ENCODE data around the gene SERTAD2.

The SERTAD2 gene

DNA sequence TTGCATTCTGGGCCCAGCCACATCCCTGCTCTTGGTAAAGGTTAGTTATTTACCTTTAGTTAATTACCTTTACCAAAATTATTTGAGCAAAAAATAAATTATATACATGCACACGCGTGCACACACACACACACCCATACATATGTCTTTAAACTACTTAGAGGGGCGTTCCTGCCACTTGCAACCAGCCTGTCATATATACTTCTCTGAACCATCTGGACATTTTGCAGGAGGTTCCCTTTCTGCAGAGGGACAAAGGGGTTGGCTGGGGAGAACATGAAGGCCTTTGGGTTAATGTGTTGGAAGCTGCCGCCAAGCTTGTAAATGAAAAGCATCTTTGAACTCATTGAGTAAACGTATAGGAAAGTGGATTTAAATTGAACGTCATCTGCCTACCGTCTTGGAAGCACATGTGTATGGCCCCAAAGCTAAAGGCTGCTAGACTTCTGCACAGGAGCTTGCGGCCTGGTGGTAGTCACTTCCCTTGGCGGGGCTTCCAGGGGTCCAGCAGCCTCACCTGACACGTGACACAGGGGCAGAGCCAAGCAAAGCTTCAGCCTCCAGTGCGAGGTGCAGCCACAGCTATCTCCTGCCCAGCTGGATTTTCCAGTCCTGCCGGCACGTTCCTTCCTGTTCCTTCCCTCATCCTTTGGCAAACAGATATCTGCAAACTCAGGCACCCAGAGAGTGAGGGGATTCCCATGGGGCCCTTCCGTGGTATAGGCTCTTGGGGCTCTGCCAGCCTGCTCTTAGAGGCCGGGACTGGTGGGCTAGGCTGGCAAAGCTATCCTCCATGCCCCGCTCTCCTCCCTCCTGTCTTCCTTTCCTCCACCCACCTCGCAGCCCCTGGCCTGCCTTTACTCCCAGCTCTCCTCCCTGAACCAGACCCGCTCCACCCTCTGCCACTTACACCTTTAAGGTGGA lies 46.1 kb downstream of the SERTAD2 start:
- no peak for DNase-seq (ENCODE audit: low read depth in 2 of 2)

DNA sequence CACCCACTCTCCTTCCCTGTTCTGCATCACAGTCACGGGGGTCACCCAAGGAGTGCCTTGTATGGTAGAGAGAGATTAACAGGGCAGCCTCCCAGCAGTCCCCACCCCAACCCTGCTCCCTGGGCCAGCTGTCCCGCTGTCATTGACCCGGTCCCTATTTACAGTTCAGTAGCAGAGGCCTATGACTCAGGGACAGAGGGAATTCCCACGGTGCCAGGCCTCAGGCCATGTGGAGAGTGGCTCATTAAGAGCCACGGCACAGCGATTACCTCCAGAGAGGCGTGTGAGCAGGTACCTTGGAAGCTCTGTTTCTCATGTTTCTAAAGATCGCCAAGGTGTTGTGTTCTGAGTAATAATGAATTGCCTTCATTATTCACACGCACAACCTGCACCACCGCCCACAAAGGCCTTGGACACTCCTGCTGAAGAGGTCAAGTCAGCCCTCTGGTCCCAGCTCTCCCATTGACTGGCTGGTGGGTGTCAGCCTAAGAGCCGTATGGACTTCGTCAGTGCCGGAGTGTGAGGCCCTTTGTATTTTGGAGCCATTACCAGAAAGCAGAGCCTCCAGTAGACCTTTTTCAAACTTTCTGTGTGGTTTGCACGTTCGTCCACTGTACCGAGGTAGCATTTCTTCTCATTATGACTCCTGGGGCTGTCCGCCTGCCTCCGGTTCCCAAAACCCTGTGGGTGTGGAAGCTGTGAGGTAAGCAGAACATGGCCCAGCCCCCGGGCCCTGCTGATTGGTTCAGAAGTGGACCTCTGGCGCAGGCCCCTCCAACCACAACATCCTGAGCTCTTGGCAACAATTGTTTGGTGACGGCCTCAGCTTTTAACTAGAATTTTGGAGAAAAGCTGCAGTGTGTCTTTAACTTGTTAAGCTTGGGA lies 47.0 kb downstream of the SERTAD2 start:
- peak; percentile 69 to 70 for DNase-seq (ENCODE audit: low read depth in 2 of 2)

DNA sequence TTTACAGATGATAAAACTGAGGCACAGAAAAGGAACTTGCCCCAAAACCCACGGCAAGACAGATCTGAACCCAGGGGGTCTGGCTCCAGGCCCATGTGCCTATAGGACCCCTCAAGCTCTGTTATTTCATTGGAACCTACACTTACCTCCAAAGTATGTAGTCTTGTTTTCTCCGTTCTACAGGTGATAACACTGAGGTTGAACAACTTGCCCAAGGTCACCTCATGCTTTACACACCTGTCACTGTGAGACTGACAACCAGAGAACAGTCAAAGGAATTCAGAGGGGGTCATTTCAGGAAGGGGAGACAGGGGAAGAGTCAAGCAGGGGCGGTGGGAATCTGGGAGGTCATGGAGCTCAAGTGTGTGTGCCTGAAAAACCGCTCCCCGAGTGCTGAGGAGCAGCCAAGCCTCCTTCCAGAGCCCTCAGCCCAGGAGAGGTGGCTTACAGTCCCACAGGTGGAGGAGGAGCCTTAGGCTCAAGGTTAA lies 47.7 kb downstream of the SERTAD2 start:
- no peak for DNase-seq (ENCODE audit: low read depth in 2 of 2)

GRCh38 chr2:64605026-64605471 lies 48.7 kb downstream of the SERTAD2 start:
- DNase-seq (ENCODE audit: low read depth in 2 of 2) = no peak

GRCh38 chr2:64604155-64604554 lies 49.6 kb downstream of the SERTAD2 start:
- DNase-seq (ENCODE audit: low read depth in 2 of 2) = no peak

GRCh38 chr2:64602436-64602835 lies 51.3 kb downstream of the SERTAD2 start:
- DNase-seq (ENCODE audit: low read depth in 2 of 2) = no peak

- no peak for DNase-seq (ENCODE audit: low read depth in 2 of 2)
Measured at GRCh38 chr2:64601785-64602391, 51.8 kb downstream of the SERTAD2 start.

DNA sequence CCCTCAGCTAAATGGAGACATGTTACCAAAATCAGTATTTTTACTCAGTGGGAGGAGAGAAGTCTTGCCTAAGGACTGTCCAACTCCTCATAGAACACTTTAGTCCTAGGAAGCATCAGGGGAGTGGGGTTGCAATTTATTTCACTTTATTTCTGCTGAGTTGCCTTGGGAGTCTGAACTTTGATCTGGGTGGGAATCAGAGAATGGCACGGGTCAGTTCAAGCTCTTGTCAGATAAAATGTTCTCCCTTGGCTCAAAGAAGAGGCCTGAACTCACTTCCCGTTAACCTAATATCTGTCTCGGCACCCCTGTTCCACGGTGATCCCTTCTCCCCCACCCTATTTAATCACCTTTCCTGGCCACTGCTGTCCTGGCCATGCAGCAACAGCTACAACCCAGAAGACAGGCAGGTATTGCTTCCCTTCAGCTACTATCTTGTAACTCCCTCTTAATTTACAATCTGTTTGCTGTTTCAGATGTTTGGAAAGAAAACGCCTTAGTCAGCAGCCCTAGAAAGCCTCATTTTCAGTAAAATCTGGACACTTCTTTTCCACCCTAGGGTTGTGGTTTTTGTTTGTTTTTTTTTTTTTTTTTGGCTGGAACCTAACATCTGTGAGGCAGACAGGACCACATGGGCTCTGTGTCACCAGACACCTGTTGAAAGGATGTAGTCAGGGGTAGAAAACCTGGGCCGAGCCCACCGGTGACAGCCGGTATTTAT lies 52.5 kb downstream of the SERTAD2 start:
- no peak for DNase-seq (ENCODE audit: low read depth in 2 of 2)

DNA sequence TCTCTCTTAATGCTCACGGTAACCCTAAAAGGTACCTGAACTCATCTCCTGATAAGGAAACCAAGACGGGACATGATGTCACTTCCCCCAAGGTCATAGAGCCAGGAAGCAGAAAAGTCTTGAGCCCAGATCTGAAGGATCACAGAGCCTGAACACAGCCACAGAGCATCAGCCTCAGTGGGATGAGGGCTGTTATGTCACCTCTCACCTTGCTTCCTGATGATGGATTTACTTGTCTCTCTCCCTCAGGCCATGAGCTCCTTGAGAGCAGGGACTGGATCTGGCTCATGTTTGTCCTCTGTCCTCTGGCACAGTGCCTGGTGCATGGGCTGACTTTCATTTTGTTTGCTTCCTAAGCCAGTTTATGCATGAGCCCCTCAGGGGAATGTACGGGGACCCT lies 54.2 kb downstream of the SERTAD2 start:
- DNase-seq (ENCODE audit: low read depth in 2 of 2) = no peak

GRCh38 chr2:64598226-64598625 lies 55.5 kb downstream of the SERTAD2 start:
- no peak for DNase-seq (ENCODE audit: low read depth in 2 of 2)

- DNase-seq (ENCODE audit: low read depth in 2 of 2) = no peak
Measured at GRCh38 chr2:64595397-64596176, 58.1 kb downstream of the SERTAD2 start.

- no peak for DNase-seq (ENCODE audit: low read depth in 2 of 2)
Measured at GRCh38 chr2:64594226-64594989, 59.3 kb downstream of the SERTAD2 start.

- no peak for DNase-seq (ENCODE audit: low read depth in 2 of 2)
Measured at GRCh38 chr2:64593035-64593655, 60.6 kb downstream of the SERTAD2 start.

- DNase-seq (ENCODE audit: low read depth in 2 of 2) = no peak
Measured at GRCh38 chr2:64591188-64591587, 62.5 kb downstream of the SERTAD2 start.

GRCh38 chr2:64587561-64587960 lies 66.2 kb downstream of the SERTAD2 start:
- no peak for DNase-seq (ENCODE audit: low read depth in 2 of 2)

DNA sequence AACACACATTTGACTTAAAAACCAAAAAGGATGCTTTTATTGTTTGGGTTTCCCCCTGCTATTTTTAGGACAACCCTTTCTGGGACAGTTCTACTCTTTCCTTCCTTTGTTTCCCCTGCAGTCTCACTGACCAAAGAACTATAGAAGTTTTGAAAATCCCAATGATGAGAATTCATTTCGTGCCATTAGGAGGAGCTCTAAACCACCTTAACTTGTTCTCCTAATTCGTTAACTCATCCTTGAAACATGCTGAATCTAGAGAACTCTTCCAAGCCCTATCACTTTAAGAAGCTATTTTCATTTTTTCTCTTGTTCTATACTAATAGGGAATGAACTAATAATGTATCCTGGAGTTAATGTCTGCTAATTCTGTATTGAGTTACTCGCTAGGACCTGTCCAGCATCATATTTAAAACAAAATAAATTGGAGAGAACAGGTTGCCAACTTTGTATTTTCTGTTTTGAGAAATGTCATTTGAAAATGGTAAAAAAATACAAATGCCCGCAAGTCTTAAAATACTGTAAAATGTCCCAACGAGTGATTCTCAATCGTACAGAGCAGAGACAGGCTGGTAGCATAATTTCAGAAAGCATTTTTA lies 66.7 kb downstream of the SERTAD2 start:
- DNase-seq (ENCODE audit: low read depth in 2 of 2) = no peak

GRCh38 chr2:64586054-64586453 lies 67.7 kb downstream of the SERTAD2 start:
- DNase-seq (ENCODE audit: low read depth in 2 of 2) = no peak

- no peak for DNase-seq (ENCODE audit: low read depth in 2 of 2)
Measured at GRCh38 chr2:64582774-64583340, 70.9 kb downstream of the SERTAD2 start.

Data from activated CD8-positive, alpha-beta memory T cell treated with anti-CD3 and anti-CD28 coated beads for 4 hours (primary cell).